Measurements from ENCODE around the gene ARL10. TPM values are rescaled to one million over a fixed set of nuclear protein-coding genes. Genes with fewer than 3 reads are reported as not detected.

Gene ARL10
- total and polyA plus RNA-seq, 4 donors: 1.5 to 13.4 (median 4.3) TPM

- Histone ChIP-seq H3K36me3 (ENCODE audit: control insufficient read depth in 4 of 4, insufficient read depth in 4 of 4, low read length in 4 of 4) (no peaks in the 10 kb centered on the region), H3K4me1 (ENCODE audit: control insufficient read depth in 5 of 5, insufficient read depth in 5 of 5, low read length in 5 of 5) (peaks cover 3 to 19% (median 10%) of the 10 kb centered on the region in 5 donors), H3K9me3 (ENCODE audit: control insufficient read depth in 4 of 4, insufficient read depth in 3 of 4, low read length in 3 of 4) (no peaks in the 10 kb centered on the region), H3K4me3 (peak overlapping the region; percentile 86), H3K27ac (ENCODE audit: low read depth in 1 of 2, low read length in 1 of 2) (peak overlapping the region; percentile 95 to 98), H3K9ac (ENCODE audit: insufficient read depth in 1 of 2, low read length in 2 of 2) (peak overlapping the region; percentile 73 to 85), H3K27me3 (ENCODE audit: control insufficient read depth in 3 of 3, insufficient read depth in 3 of 3, low read length in 2 of 3) (no peaks in the 10 kb centered on the region)
- WGBS, 2 donors: 64 to 85% methylated on average over 13 of the region's 13 CpGs
- peak in 2 of 3 donors; percentile 25 to 56 for DNase-seq
- ATAC-seq (ENCODE audit: insufficient read depth, low FRiP score): no peak
- TF ChIP-seq CTCF (IDR thresholded peaks at IDR 0.05; ENCODE audit: control extremely low read depth, extremely low read depth): no peak
Observed at GRCh38 chr5:176415240-176415951, 50.1 kb downstream of the ARL10 start.

GRCh38 chr5:176415952-176416924 lies 51.0 kb downstream of the ARL10 start, which contains the start of gene CLTB:
Gene CLTB (minus strand): TSS chr5:176416539. CDS start chr5:176416363, 176 bp downstream.
- Histone ChIP-seq H3K4me1 (ENCODE audit: control insufficient read depth in 5 of 5, insufficient read depth in 5 of 5, low read length in 5 of 5) (peaks cover 3 to 19% (median 5%) of the 10 kb centered on the region in 5 donors), H3K27ac (ENCODE audit: low read depth in 1 of 2, low read length in 1 of 2) (peak within 1 kb of the TSS; percentile 95 to 98), H3K27me3 (ENCODE audit: control insufficient read depth in 3 of 3, insufficient read depth in 3 of 3, low read length in 2 of 3) (no peaks in the 10 kb centered on the region), H3K4me3 (peak within 1 kb of the TSS; percentile 86), H3K36me3 (ENCODE audit: control insufficient read depth in 4 of 4, insufficient read depth in 4 of 4, low read length in 4 of 4) (no peaks in the 10 kb centered on the region), H3K9ac (ENCODE audit: insufficient read depth in 1 of 2, low read length in 2 of 2) (peak within 1 kb of the TSS; percentile 73 to 85), H3K9me3 (ENCODE audit: control insufficient read depth in 4 of 4, insufficient read depth in 3 of 4, low read length in 3 of 4) (no peaks in the 10 kb centered on the region)
- peak; percentile 86 to 95 (median 93) for DNase-seq
- peak; percentile 90 for TF ChIP-seq CTCF (IDR thresholded peaks at IDR 0.05; ENCODE audit: control extremely low read depth, extremely low read depth)
- WGBS, 2 donors: 1 to 3% methylated on average over 82 to 107 of the region's 107 CpGs
- peak; percentile 98 for ATAC-seq (ENCODE audit: insufficient read depth, low FRiP score)

GRCh38 chr5:176416965-176417364 lies 51.7 kb downstream of the ARL10 start:
- no peak for DNase-seq
- Histone ChIP-seq H3K27me3 (ENCODE audit: control insufficient read depth in 3 of 3, insufficient read depth in 3 of 3, low read length in 2 of 3) (no peaks in the 10 kb centered on the region), H3K27ac (ENCODE audit: low read depth in 1 of 2, low read length in 1 of 2) (no peak overlapping the region), H3K4me3 (no peak overlapping the region), H3K9me3 (ENCODE audit: control insufficient read depth in 4 of 4, insufficient read depth in 3 of 4, low read length in 3 of 4) (no peaks in the 10 kb centered on the region), H3K4me1 (ENCODE audit: control insufficient read depth in 5 of 5, insufficient read depth in 5 of 5, low read length in 5 of 5) (peaks cover 2 to 19% (median 4%) of the 10 kb centered on the region in 5 donors), H3K9ac (ENCODE audit: insufficient read depth in 1 of 2, low read length in 2 of 2) (peak overlapping the region in 1 of 2 donors; percentile 38), H3K36me3 (ENCODE audit: control insufficient read depth in 4 of 4, insufficient read depth in 4 of 4, low read length in 4 of 4) (no peaks in the 10 kb centered on the region)
- WGBS, 2 donors: 81 to 87% methylated on average over 11 of the region's 11 CpGs
- no peak for ATAC-seq (ENCODE audit: insufficient read depth, low FRiP score)
- no peak for TF ChIP-seq CTCF (IDR thresholded peaks at IDR 0.05; ENCODE audit: control extremely low read depth, extremely low read depth)

Measured in lung (tissue), 12 donors.